Esophagus muscularis mucosa (tissue), 4 donors: ENCODE data around the gene PRDX6.

Source experiments
- CTCF ChIP-seq, 3 experiments: fragments of 200-600 bp in 2 of 3; fragments of 450-650 bp in 1 of 3; sonication (generic) in 2 of 3; IDR thresholded peaks; one replicate each; pipeline ENCODE4 v1.5.1; 2017 to 2019; ENCODE audit warnings: antibody characterized with exemption in 3 of 3, mild to moderate bottlenecking in 2 of 3, moderate library complexity in 1 of 3
- EP300 ChIP-seq: sonication (generic); formaldehyde crosslinking; IDR thresholded peaks from one replicate; pipeline ENCODE4 v1.6.1; 2017; ENCODE audit warnings: antibody characterized with exemption
- POLR2A ChIP-seq: fragments of 450-650 bp; IDR thresholded peaks from one replicate; pipeline ENCODE4 v1.6.1; 2017; ENCODE audit warnings: antibody characterized with exemption, moderate library complexity, mild to moderate bottlenecking, low read depth

- no peak for TF ChIP-seq EP300
- no peak for TF ChIP-seq CTCF (IDR thresholded peaks at IDR 0.05)
- peak; percentile 52 for TF ChIP-seq POLR2A
These were observed at the start of gene PRDX6 for GRCh38 chr1:173477286-173478093.
